ENCODE results near the gene NELFCD.
"Not testable (repeated sequence)": the region's sequence is repeated elsewhere in the genome, so short reads cannot be mapped to it uniquely, and the experiment has no call there.

Gene NELFCD

GRCh38 chr20:58973179-58973578 lies 7.9 kb upstream of the NELFCD start:
- DNase-seq (ENCODE audit: low spot score) = no peak

GRCh38 chr20:58973866-58974265 lies 7.2 kb upstream of the NELFCD start:
- no peak for DNase-seq (ENCODE audit: low spot score)

GRCh38 chr20:58975353-58975752 lies 5.7 kb upstream of the NELFCD start:
- DNase-seq (ENCODE audit: low spot score) = no peak

GRCh38 chr20:58976061-58976730 lies 4.9 kb upstream of the NELFCD start:
- no peak for DNase-seq (ENCODE audit: low spot score)

- no peak for DNase-seq (ENCODE audit: low spot score)
Observed at GRCh38 chr20:58978351-58979190, 2.5 kb upstream of the NELFCD start.

GRCh38 chr20:58981628-58982364 lies 740 bp downstream of the NELFCD start:
- no peak for DNase-seq (ENCODE audit: low spot score)

GRCh38 chr20:58982406-58983114 lies 1.5 kb downstream of the NELFCD start:
- no peak for DNase-seq (ENCODE audit: low spot score)

- not testable (repeated sequence) for DNase-seq (ENCODE audit: low spot score)
Observed at GRCh38 chr20:58983115-58983468, 2.0 kb downstream of the NELFCD start.

GRCh38 chr20:58984691-58985090 lies 3.6 kb downstream of the NELFCD start:
- DNase-seq (ENCODE audit: low spot score) = no peak

GRCh38 chr20:58985656-58986055 lies 4.6 kb downstream of the NELFCD start:
- no peak for DNase-seq (ENCODE audit: low spot score)

- DNase-seq (ENCODE audit: low spot score) = no peak
Observed at GRCh38 chr20:58986286-58986967, 5.4 kb downstream of the NELFCD start.

GRCh38 chr20:58986968-58987517 lies 6.0 kb downstream of the NELFCD start:
- DNase-seq (ENCODE audit: low spot score) = peak; percentile 78

- no peak for DNase-seq (ENCODE audit: low spot score)
Observed at GRCh38 chr20:58987790-58988564, 6.9 kb downstream of the NELFCD start.

- DNase-seq (ENCODE audit: low spot score) = no peak
Observed at GRCh38 chr20:58988565-58988882, 7.5 kb downstream of the NELFCD start.

GRCh38 chr20:58989196-58989595 lies 8.1 kb downstream of the NELFCD start:
- DNase-seq (ENCODE audit: low spot score) = no peak

- no peak for DNase-seq (ENCODE audit: low spot score)
Observed at GRCh38 chr20:58990651-58991445, 9.8 kb downstream of the NELFCD start.

GRCh38 chr20:58991715-58992114 lies 10.7 kb downstream of the NELFCD start:
- no peak for DNase-seq (ENCODE audit: low spot score)

GRCh38 chr20:58992911-58993310 lies 11.9 kb downstream of the NELFCD start:
- DNase-seq (ENCODE audit: low spot score) = no peak

GRCh38 chr20:58993332-58994248 lies 12.5 kb downstream of the NELFCD start:
- no peak for DNase-seq (ENCODE audit: low spot score)
